ENCODE measurements around the gene ZNF219. TPM values are rescaled to one million over a fixed set of nuclear protein-coding genes. Genes with fewer than 3 reads are reported as not detected.

ZNF219 gene
- total and polyA plus RNA-seq, 10 of the 15 experiments (the other 5 are each of a cell fraction or from before 2014, with no cell fraction given) = 0.16 to 6.4 (median 1.9) TPM

DNA sequence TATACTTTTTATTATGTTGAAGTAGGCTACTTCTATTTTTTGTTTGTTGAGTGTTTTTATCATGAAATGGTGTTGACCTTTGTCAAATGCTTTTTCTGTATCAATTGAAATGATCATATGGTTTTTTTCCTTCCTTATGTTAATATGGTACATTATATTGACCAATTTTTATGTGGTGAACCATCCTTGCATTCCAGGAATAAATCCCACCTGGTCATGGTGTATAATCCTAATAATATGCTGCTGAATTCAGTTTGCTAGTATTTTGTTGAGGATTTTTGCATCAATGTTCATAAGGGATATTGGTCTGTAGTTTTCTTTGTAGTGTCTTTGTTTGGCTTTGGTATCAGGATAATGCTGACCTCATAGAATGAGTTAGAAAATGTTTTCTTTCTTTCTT is 47.0 kb upstream of the ZNF219 start:
- Histone ChIP-seq H3K4me3 (no peak overlapping the region), H3K9me3 (replicated peaks; ENCODE audit: control insufficient read depth, insufficient read depth, low read length) (no peaks in the 10 kb centered on the region; the same call in 1 of the 3 replicates), H2AFZ (ENCODE audit: control insufficient read depth, low read depth, low read length) (no peak overlapping the region), H3K27ac (ENCODE audit: control insufficient read depth, insufficient read depth) (no peak overlapping the region), H3K79me2 (ENCODE audit: control insufficient read depth, insufficient read depth, low read length) (no peaks in the 10 kb centered on the region), H3K4me1 (ENCODE audit: control insufficient read depth, insufficient read depth, low read length) (no peaks in the 10 kb centered on the region), H3K9ac (ENCODE audit: control insufficient read depth, insufficient read depth, low read length) (no peak overlapping the region), H3K4me2 (ENCODE audit: control insufficient read depth, insufficient read depth) (no peak overlapping the region), H3K36me3 (ENCODE audit: control insufficient read depth in 2 of 2, insufficient read depth in 2 of 2, low read length in 1 of 2) (no peaks in the 10 kb centered on the region), H4K20me1 (ENCODE audit: control insufficient read depth, insufficient read depth) (no peaks in the 10 kb centered on the region), H3K27me3 (replicated peaks in 1 of 2; ENCODE audit: control insufficient read depth in 2 of 2, insufficient read depth in 2 of 2, low read length in 1 of 2) (no peaks in the 10 kb centered on the region)
- ChIA-PET CTCF (interaction anchor here (1.0 kb wide), 1 partner anchor 18 kb away, joined by 3 read pairs; no protein-coding TSS in a partner anchor), RAD21 (ENCODE audit: unreplicated experiment) (no interaction called here), POLR2A (no interaction called here), SMC1A (ENCODE audit: uncharacterized antibody, unreplicated experiment) (no interaction called here)
- no TSS peak for BruUV-seq (replicated peaks)
- DNase-seq (ENCODE audit: low read depth, low spot score) (no peak), FAIRE-seq (no peak), ATAC-seq (no peak)
- intact Hi-C loops (cut with micrococcal nuclease; ENCODE audit: unreplicated experiment) = no loop called here
- in situ Hi-C loops (cut with MboI) = no loop called here
- TF ChIP-seq BHLHE40 (IDR thresholded peaks at IDR 0.05; ENCODE audit: borderline replicate concordance in 1 of 2, low read depth in 2 of 2, low read length in 1 of 2) (no peak), ZNF24 (IDR thresholded peaks at IDR 0.05) (no peak), FOS (IDR thresholded peaks at IDR 0.05; ENCODE audit: borderline replicate concordance, extremely low read depth, insufficient read length) (no peak), RELA (IDR thresholded peaks at IDR 0.05; ENCODE audit: borderline replicate concordance, partially characterized antibody) (no peak), IKZF1 (conservative IDR thresholded peaks at IDR 0.05) (no peak), RCOR1 (conservative IDR thresholded peaks at IDR 0.05; ENCODE audit: low read depth, low read length) (no peak), ZNF274 (IDR thresholded peaks at IDR 0.05; ENCODE audit: insufficient read depth, insufficient read length) (no peak), EGR1 (IDR thresholded peaks at IDR 0.05; ENCODE audit: borderline replicate concordance in 1 of 2, low read depth in 2 of 2, low read length in 2 of 2) (no peak), CBFB (IDR thresholded peaks at IDR 0.05; ENCODE audit: low read depth) (no peak), CBX3 (IDR thresholded peaks at IDR 0.05; ENCODE audit: borderline replicate concordance, low read depth) (no peak), NRF1 (conservative IDR thresholded peaks at IDR 0.05; ENCODE audit: low read depth, low read length) (no peak), CREM (IDR thresholded peaks at IDR 0.05; ENCODE audit: low read depth) (no peak), TBL1XR1 (IDR thresholded peaks at IDR 0.05; ENCODE audit: low read depth, low read length) (no peak)
- TF ChIP-seq, protein P1, sequence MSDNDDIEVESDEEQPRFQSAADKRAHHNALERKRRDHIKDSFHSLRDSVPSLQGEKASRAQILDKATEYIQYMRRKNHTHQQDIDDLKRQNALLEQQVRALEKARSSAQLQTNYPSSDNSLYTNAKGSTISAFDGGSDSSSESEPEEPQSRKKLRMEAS (IDR thresholded peaks at IDR 0.05; ENCODE audit: low read depth, low read length) = no peak
- TF ChIP-seq, protein P2, sequence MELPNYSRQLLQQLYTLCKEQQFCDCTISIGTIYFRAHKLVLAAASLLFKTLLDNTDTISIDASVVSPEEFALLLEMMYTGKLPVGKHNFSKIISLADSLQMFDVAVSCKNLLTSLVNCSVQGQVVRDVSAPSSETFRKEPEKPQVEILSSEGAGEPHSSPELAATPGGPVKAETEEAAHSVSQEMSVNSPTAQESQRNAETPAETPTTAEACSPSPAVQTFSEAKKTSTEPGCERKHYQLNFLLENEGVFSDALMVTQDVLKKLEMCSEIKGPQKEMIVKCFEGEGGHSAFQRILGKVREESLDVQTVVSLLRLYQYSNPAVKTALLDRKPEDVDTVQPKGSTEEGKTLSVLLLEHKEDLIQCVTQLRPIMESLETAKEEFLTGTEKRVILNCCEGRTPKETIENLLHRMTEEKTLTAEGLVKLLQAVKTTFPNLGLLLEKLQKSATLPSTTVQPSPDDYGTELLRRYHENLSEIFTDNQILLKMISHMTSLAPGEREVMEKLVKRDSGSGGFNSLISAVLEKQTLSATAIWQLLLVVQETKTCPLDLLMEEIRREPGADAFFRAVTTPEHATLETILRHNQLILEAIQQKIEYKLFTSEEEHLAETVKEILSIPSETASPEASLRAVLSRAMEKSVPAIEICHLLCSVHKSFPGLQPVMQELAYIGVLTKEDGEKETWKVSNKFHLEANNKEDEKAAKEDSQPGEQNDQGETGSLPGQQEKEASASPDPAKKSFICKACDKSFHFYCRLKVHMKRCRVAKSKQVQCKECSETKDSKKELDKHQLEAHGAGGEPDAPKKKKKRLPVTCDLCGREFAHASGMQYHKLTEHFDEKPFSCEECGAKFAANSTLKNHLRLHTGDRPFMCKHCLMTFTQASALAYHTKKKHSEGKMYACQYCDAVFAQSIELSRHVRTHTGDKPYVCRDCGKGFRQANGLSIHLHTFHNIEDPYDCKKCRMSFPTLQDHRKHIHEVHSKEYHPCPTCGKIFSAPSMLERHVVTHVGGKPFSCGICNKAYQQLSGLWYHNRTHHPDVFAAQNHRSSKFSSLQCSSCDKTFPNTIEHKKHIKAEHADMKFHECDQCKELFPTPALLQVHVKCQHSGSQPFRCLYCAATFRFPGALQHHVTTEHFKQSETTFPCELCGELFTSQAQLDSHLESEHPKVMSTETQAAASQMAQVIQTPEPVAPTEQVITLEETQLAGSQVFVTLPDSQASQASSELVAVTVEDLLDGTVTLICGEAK (IDR thresholded peaks at IDR 0.05; ENCODE audit: borderline replicate concordance) = no peak
- TF ChIP-seq, protein P3, sequence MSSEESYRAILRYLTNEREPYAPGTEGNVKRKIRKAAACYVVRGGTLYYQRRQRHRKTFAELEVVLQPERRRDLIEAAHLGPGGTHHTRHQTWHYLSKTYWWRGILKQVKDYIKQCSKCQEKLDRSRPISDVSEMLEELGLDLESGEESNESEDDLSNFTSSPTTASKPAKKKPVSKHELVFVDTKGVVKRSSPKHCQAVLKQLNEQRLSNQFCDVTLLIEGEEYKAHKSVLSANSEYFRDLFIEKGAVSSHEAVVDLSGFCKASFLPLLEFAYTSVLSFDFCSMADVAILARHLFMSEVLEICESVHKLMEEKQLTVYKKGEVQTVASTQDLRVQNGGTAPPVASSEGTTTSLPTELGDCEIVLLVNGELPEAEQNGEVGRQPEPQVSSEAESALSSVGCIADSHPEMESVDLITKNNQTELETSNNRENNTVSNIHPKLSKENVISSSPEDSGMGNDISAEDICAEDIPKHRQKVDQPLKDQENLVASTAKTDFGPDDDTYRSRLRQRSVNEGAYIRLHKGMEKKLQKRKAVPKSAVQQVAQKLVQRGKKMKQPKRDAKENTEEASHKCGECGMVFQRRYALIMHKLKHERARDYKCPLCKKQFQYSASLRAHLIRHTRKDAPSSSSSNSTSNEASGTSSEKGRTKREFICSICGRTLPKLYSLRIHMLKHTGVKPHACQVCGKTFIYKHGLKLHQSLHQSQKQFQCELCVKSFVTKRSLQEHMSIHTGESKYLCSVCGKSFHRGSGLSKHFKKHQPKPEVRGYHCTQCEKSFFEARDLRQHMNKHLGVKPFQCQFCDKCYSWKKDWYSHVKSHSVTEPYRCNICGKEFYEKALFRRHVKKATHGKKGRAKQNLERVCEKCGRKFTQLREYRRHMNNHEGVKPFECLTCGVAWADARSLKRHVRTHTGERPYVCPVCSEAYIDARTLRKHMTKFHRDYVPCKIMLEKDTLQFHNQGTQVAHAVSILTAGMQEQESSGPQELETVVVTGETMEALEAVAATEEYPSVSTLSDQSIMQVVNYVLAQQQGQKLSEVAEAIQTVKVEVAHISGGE (CRISPR knock-in tag; IDR thresholded peaks at IDR 0.05) = no peak
- TF ChIP-seq, protein P4, sequence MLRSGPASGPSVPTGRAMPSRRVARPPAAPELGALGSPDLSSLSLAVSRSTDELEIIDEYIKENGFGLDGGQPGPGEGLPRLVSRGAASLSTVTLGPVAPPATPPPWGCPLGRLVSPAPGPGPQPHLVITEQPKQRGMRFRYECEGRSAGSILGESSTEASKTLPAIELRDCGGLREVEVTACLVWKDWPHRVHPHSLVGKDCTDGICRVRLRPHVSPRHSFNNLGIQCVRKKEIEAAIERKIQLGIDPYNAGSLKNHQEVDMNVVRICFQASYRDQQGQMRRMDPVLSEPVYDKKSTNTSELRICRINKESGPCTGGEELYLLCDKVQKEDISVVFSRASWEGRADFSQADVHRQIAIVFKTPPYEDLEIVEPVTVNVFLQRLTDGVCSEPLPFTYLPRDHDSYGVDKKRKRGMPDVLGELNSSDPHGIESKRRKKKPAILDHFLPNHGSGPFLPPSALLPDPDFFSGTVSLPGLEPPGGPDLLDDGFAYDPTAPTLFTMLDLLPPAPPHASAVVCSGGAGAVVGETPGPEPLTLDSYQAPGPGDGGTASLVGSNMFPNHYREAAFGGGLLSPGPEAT (IDR thresholded peaks at IDR 0.05; ENCODE audit: low read depth) = no peak
